Left lung (tissue), 10 donors: Measurements from ENCODE around the gene TNPO1. TPM values are rescaled to one million over a fixed set of nuclear protein-coding genes. Genes with fewer than 3 reads are reported as not detected.
"Not testable (repeated sequence)": the region's sequence is repeated elsewhere in the genome, so short reads cannot be mapped to it uniquely, and the experiment has no call there.

Source experiments
- ATAC-seq: fragments of 200-7000 bp; cut with Tn5 transposase; one replicate; pipeline ENCODE4 v1.9.1; 2020; ENCODE audit warnings: moderate library complexity
- DNase-seq, 4 donors: peaks; one replicate each; pipeline ENCODE4 v3.0.0-alpha.2; 2013 to 2020
- H3K27ac ChIP-seq, 2 donors: fragments of 200-600 bp; sonication (generic) in 1 of 2; one replicate each; pipeline versions ENCODE4 v1.5.0 to v1.8.0; 2020 to 2021
- H3K27me3 ChIP-seq, 2 donors: fragments of 200-600 bp; sonication (generic) in 1 of 2; one replicate each; pipeline versions ENCODE4 v1.5.0 to v1.8.0; 2020 to 2021
- H3K36me3 ChIP-seq, 2 donors: fragments of 200-600 bp; sonication (generic) in 1 of 2; one replicate each; pipeline versions ENCODE4 v1.5.0 to v1.8.0; 2020 to 2021
- H3K4me1 ChIP-seq, 2 donors: fragments of 200-600 bp; one replicate each; pipeline ENCODE4 v1.8.0; 2021
- H3K4me3 ChIP-seq, 2 donors: fragments of 200-600 bp; sonication (generic) in 1 of 2; one replicate each; pipeline versions ENCODE4 v1.5.0 to v1.8.0; 2020 to 2021; ENCODE audit warnings: mild to moderate bottlenecking in 1 of 2
- H3K9me3 ChIP-seq, 2 donors: fragments of 200-600 bp; sonication (generic) in 1 of 2; one replicate each; pipeline versions ENCODE4 v1.5.0 to v1.8.0; 2020 to 2021
- CTCF ChIP-seq, 2 donors: fragments of 200-600 bp; sonication (generic) in 1 of 2; IDR thresholded peaks; one replicate each; pipeline versions ENCODE4 v1.5.0 to v1.8.0; 2021; ENCODE audit warnings: antibody characterized with exemption in 2 of 2
- intact Hi-C, 2 donors: fragments of 100-400 bp; cut with DNase I; formaldehyde crosslinking; loops; one replicate each; pipeline versions ENCODE4 v1.11.2 to v1.14.2; 2022
- polyA plus RNA-seq, 6 donors: library from polyadenylated mRNA; unstranded; fragments of 120-200 nt; gene quantifications; one replicate each; pipeline ENCODE4 v1.2.1, GENCODE V29; 2013; ENCODE audit not compliant: insufficient read length in 6 of 6
- total RNA-seq, 2 donors: library from RNA; stranded (reverse); fragmentation: NEBNext Ultra II Directional; extraction: Animal tissue kit (Norgen Biotek cat#: 25700); gene quantifications; one replicate each; pipeline ENCODE4 v1.2.1, GENCODE V29; 2021
- donor health status: DM: no; HTN: yes; CAD: no.
- donor health status: DM: no; HTN: no; CAD: no.

TNPO1 gene
- total and polyA plus RNA-seq, 8 donors: 77.3 to 112 (median 87.9) TPM

DNA sequence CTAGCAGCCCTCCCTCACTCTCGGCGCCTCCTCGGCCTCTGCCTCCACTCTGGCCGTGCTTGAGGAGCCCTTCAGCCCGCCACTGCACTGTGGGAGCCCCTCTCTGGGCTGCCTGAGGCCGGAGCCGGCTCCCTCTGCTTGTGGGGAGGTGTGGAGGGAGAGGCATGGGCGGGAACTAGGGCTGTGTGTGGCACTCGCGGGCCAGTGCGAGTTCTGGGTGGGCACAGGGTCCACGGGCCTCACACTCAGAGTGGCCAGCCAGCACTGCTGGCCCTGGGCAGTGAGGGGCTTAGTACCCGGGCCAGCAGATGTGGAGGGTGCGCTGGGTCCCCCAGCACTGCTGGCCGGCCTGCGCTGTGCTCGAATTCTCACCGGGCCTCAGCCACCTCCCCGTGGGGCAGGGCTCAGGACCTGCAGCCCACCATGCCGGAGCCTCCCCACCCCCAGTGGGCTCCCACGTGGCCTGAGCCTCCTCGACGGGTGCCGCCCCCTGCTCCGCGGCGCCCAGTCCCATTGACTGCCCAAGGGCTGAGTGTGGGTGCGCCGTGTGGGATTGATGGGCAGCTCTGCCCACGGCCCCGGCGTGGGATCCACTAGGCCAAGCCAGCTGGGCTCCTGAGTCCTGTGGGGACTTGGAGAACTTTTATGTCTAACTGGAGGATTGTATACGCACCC is 109.0 kb downstream of the TNPO1 start:
- peaks cover 0 to 15% of the 10 kb centered on the region in 2 donors for H3K4me1 ChIP-seq
- H3K27me3 ChIP-seq: no peaks in the 10 kb centered on the region
- no peaks in the 10 kb centered on the region for H3K36me3 ChIP-seq
- ATAC-seq (no peak), DNase-seq (no peak)
- no peak overlapping the region for H3K27ac ChIP-seq
- peaks cover 0 to 6% of the 10 kb centered on the region in 2 donors for H3K9me3 ChIP-seq
- intact Hi-C loops: no loop called here
- no peak overlapping the region for H3K4me3 ChIP-seq
- no peak for TF ChIP-seq CTCF (IDR thresholded peaks at IDR 0.05)

GRCh38 chr5:72932686-72933085 is 116.2 kb downstream of the TNPO1 start:
- H3K36me3 ChIP-seq, ATAC-seq, H3K9me3 ChIP-seq, DNase-seq, H3K27ac ChIP-seq, H3K27me3 ChIP-seq, intact Hi-C loops, H3K4me3 ChIP-seq: not testable (repeated sequence)
- peaks cover 0 to 11% of the 10 kb centered on the region in 2 donors for H3K4me1 ChIP-seq

DNA sequence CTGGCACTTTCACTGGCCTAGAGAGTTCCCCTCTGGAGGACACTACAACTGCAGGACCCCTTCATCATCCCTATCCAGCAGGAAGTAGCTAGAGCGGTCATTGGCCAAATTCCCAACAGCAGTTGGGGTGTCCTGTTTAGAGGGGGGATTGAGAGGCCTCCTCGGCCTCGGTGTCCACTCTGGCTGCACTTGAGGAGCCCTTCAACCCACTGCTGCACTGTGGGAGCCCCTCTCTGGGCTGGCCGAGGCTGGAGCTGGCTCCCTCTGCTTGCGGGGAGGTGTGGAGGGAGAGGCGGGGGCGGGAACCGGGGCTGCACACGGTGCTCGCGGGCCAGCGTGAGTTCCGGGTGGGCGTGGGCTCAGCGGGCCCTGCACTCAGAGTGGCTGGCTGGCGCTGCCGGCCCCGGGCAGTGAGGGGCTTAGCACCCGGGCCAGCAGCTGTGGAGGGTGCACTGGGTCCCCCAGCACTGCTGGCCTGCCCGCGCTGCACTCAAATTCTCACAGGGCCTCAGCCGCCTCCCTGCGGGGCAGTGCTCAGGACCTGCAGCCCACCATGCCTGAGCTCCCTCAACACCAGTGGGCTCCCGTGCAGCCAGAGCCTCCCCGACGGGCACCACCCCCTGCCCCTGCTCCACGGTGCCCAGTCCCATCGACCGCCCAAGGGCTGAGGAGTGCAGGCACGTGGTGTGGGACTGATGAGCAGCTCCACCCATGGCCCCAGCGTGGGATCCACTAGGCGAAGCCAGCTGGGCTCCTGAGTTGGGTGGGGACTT is 118.7 kb downstream of the TNPO1 start:
- ATAC-seq, H3K27ac ChIP-seq, intact Hi-C loops, H3K36me3 ChIP-seq, H3K4me3 ChIP-seq, H3K27me3 ChIP-seq, H3K9me3 ChIP-seq: not testable (repeated sequence)
- peaks cover 0 to 34% of the 10 kb centered on the region in 2 donors for H3K4me1 ChIP-seq
- peak in 1 of 4 donors; percentile 75 for DNase-seq

DNA sequence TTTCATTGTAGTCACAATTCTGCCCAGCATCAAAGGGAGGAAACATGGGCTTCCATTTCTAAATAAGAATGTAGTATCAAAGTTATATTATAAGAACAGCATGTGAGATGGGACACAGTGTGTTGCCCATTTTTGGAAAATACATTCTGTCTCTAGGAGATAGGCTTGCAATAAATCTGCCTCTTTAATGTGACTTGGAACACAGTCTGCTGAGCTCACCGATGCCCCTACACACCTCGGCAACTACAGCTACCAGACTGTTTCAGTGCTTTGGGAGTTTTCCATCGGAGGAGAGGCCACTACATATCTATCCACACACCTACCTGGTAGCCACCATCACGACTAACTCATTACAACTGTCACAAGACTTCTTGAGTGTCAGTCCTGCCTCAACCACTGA is 120.4 kb downstream of the TNPO1 start:
- TF ChIP-seq CTCF (IDR thresholded peaks at IDR 0.05): no peak
- no peak for ATAC-seq
- no peaks in the 10 kb centered on the region for H3K36me3 ChIP-seq
- no peak overlapping the region for H3K4me3 ChIP-seq
- H3K4me1 ChIP-seq: peaks cover 0 to 36% of the 10 kb centered on the region in 2 donors
- H3K27me3 ChIP-seq: no peaks in the 10 kb centered on the region
- no peak overlapping the region for H3K27ac ChIP-seq
- DNase-seq: no peak
- intact Hi-C loops: no loop called here
- H3K9me3 ChIP-seq: no peaks in the 10 kb centered on the region

GRCh38 chr5:72937517-72938061 is 121.1 kb downstream of the TNPO1 start:
- no peaks in the 10 kb centered on the region for H3K36me3 ChIP-seq
- peak overlapping the region; percentile 46 to 68 for H3K27ac ChIP-seq
- H3K9me3 ChIP-seq: no peaks in the 10 kb centered on the region
- no peaks in the 10 kb centered on the region for H3K27me3 ChIP-seq
- intact Hi-C loops: no loop called here
- no peak for TF ChIP-seq CTCF (IDR thresholded peaks at IDR 0.05)
- DNase-seq (no peak), ATAC-seq (peak; percentile 51)
- no peak overlapping the region for H3K4me3 ChIP-seq
- peaks cover 0 to 39% of the 10 kb centered on the region in 2 donors for H3K4me1 ChIP-seq

DNA sequence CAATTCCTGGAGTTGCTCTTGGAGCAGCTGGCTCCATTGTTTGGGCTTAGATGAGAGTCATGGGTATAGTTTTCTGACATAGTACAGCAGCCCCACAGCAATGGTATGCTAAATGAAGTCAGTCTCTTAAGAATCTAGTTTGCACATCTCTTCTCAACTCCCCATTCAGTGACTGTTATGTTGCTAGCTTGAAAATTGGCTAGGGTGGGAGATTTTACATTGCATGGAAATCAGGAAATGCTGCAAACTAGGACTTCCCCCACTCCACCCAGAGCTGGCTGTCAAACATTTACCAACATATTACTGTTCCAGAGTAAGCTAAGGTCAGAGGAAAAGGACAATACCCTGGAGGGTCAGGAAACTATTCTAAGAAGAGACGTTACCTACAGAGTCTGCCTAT is 121.7 kb downstream of the TNPO1 start:
- H3K27me3 ChIP-seq: no peaks in the 10 kb centered on the region
- no peaks in the 10 kb centered on the region for H3K9me3 ChIP-seq
- DNase-seq (no peak), ATAC-seq (peak; percentile 65)
- TF ChIP-seq CTCF (IDR thresholded peaks at IDR 0.05): no peak
- H3K36me3 ChIP-seq: no peaks in the 10 kb centered on the region
- peaks cover 0 to 39% of the 10 kb centered on the region in 2 donors for H3K4me1 ChIP-seq
- H3K27ac ChIP-seq: peak overlapping the region; percentile 46 to 68
- intact Hi-C loops: no loop called here
- H3K4me3 ChIP-seq: no peak overlapping the region
